Peyer's patch (tissue), 4 donors: ENCODE measurements around the gene IGF2BP1.

Experiments used
- CTCF ChIP-seq, 6 experiments: fragments of 450-650 bp in 4 of 6; fragments of 200-600 bp in 2 of 6; sonication (generic) in 1 of 6; IDR thresholded peaks; one replicate each; pipeline ENCODE4 v1.5.1; 2017 to 2019; ENCODE audit warnings: antibody characterized with exemption in 6 of 6, mild to moderate bottlenecking in 3 of 6, moderate library complexity in 1 of 6
- POLR2A ChIP-seq, 2 donors: fragments of 450-650 bp; IDR thresholded peaks; one replicate each; pipeline ENCODE4 v1.5.1; 2017; ENCODE audit warnings: antibody characterized with exemption in 2 of 2, mild to moderate bottlenecking in 2 of 2, moderate library complexity in 2 of 2

GRCh38 chr17:49024523-49024922, 27.3 kb downstream of the IGF2BP1 start:
- TF ChIP-seq CTCF (IDR thresholded peaks at IDR 0.05) (no peak), POLR2A (IDR thresholded peaks at IDR 0.05) (no peak)
